Endothelial cell of umbilical vein (primary cell): ENCODE measurements around the gene GUCY1B1. TPM values are rescaled to one million over a fixed set of nuclear protein-coding genes. Genes with fewer than 3 reads are reported as not detected.

Experiments used
- BruUV-seq: library from RNA; stranded (reverse); fragments of 400-500 nt; replicated peaks from 2 replicates; lab custom pipeline; 2021; lab: Mats Ljungman, UMichigan
- CTCF ChIA-PET: fragments of 300-600, 350-600 bp; sonication (Branson Sonifier 250); formaldehyde crosslinking; loops from one replicate; lab custom pipeline; 2021; ENCODE audit warnings: antibody characterized with exemption, inconsistent platforms; lab: Charles Lee
- POLR2A ChIA-PET: fragments of 300-600, 350-600 bp; sonication (Branson Sonifier 250); formaldehyde crosslinking; loops from one replicate; lab custom pipeline; 2021; ENCODE audit warnings: antibody characterized with exemption, inconsistent platforms; lab: Charles Lee
- DNase-seq: peaks from one replicate; pipeline ENCODE4 v3.0.0-alpha.2; 2011; ENCODE audit warnings: low read depth, low spot score
- FAIRE-seq: peaks from 2 replicates; lab custom pipeline; 2011; peaks lifted over from hg19 to GRCh38; lab: Jason Lieb, UNC
- H2AFZ ChIP-seq: 2 replicates; pipeline ENCODE4 v1.6.0; 2012; ENCODE audit warnings: low read depth, low read length, control low read depth, inconsistent platforms
- H3K27ac ChIP-seq: 2 replicates; pipeline ENCODE4 v1.5.1; 2011; ENCODE audit warnings: low read depth, mild to moderate bottlenecking, control low read depth, low read length, moderate library complexity; ENCODE audit not compliant: insufficient read depth
- H3K27me3 ChIP-seq, 2 experiments: 2 replicates each; pipeline versions ENCODE4 v1.6.0 to v1.6.1; 2011; ENCODE audit warnings: low read length in 2 of 2, mixed read lengths in 1 of 2; ENCODE audit not compliant: control insufficient read depth in 2 of 2, insufficient read depth in 2 of 2
- H3K36me3 ChIP-seq, 2 experiments: 2 replicates in 1 of 2; 3 replicates in 1 of 2; pipeline ENCODE4 v1.5.1; 2011; ENCODE audit warnings: low read length in 2 of 2, mild to moderate bottlenecking in 1 of 2, moderate library complexity in 1 of 2; ENCODE audit not compliant: control insufficient read depth in 2 of 2, insufficient read depth in 2 of 2; ENCODE audit errors: extremely low read depth in 1 of 2
- H3K4me1 ChIP-seq: 3 replicates; pipeline ENCODE4 v1.5.1; 2011; ENCODE audit warnings: mild to moderate bottlenecking, low read length; ENCODE audit not compliant: control insufficient read depth, insufficient read depth; ENCODE audit errors: extremely low read depth
- H3K4me2 ChIP-seq: 2 replicates; pipeline ENCODE4 v1.6.1; 2011; ENCODE audit warnings: low read length, control low read depth, mixed read lengths; ENCODE audit not compliant: insufficient read depth
- H3K4me3 ChIP-seq, 3 experiments: fragments of 200-600 bp in 1 of 3; sonication (generic), shearing (Covaris generic) in 1 of 3; replicated peaks in 1 of 3; 2 replicates each; pipeline ENCODE4 v1.5.1; 2011 to 2016; ENCODE audit warnings: control low read depth in 3 of 3, low read length in 3 of 3, mild to moderate bottlenecking in 2 of 3, inconsistent platforms in 1 of 3, low read depth in 1 of 3, moderate library complexity in 1 of 3; ENCODE audit not compliant: insufficient read depth in 1 of 3
- H3K79me2 ChIP-seq: 2 replicates; pipeline ENCODE4 v1.6.0; 2012; ENCODE audit warnings: low read length, inconsistent platforms; ENCODE audit not compliant: control insufficient read depth, insufficient read depth
- H3K9ac ChIP-seq: replicated peaks from 2 replicates; pipeline ENCODE3; 2011; ENCODE audit warnings: low read length, control low read depth; ENCODE audit not compliant: insufficient read depth; ENCODE audit errors: extremely low read depth
- H3K9me1 ChIP-seq: replicated peaks from 3 replicates; pipeline ENCODE4 v1.6.0; 2011; ENCODE audit warnings: mild to moderate bottlenecking, low read length; ENCODE audit not compliant: control insufficient read depth, insufficient read depth; ENCODE audit errors: extremely low read depth
- H3K9me3 ChIP-seq: replicated peaks from 2 replicates; pipeline ENCODE4 v1.5.1; 2012; ENCODE audit warnings: low read length, inconsistent platforms; ENCODE audit not compliant: control insufficient read depth, insufficient read depth
- H4K20me1 ChIP-seq: replicated peaks from 2 replicates; pipeline ENCODE3; 2011; ENCODE audit warnings: mild to moderate bottlenecking, low read length; ENCODE audit not compliant: control insufficient read depth, insufficient read depth; ENCODE audit errors: extremely low read depth
- EZH2 ChIP-seq: IDR thresholded peaks from 2 replicates; pipeline ENCODE4 v1.6.1; 2012; ENCODE audit warnings: borderline replicate concordance, low read depth, mild to moderate bottlenecking, moderate library complexity, low read length, inconsistent platforms; ENCODE audit not compliant: severe bottlenecking
- FOS ChIP-seq: IDR thresholded peaks from 2 replicates; pipeline ENCODE4 v1.6.1; 2011; ENCODE audit warnings: mild to moderate bottlenecking, low read length, moderate library complexity, borderline replicate concordance; ENCODE audit not compliant: insufficient read depth
- GATA2 ChIP-seq: IDR thresholded peaks from 2 replicates; pipeline ENCODE4 v1.7.0; 2011; ENCODE audit warnings: low read depth, mild to moderate bottlenecking, moderate library complexity, mixed read lengths, low read length; ENCODE audit not compliant: insufficient read length, insufficient read depth
- JUN ChIP-seq: IDR thresholded peaks from 2 replicates; pipeline ENCODE4 v1.6.1; 2011; ENCODE audit warnings: borderline replicate concordance, low read depth; ENCODE audit not compliant: insufficient read length, insufficient read depth
- MYC ChIP-seq: IDR thresholded peaks from one replicate; pipeline ENCODE4 v1.6.1; 2011; ENCODE audit warnings: mild to moderate bottlenecking, low read depth, low read length
- POLR2A ChIP-seq: IDR thresholded peaks from 2 replicates; pipeline ENCODE4 v1.6.1; 2012; ENCODE audit warnings: low read depth, mild to moderate bottlenecking, control low read depth, low read length
- POLR2AphosphoS5 ChIP-seq: IDR thresholded peaks from 2 replicates; pipeline ENCODE4 v1.6.1; 2012; ENCODE audit warnings: low read depth, mild to moderate bottlenecking, control low read depth, low read length, moderate library complexity; ENCODE audit not compliant: insufficient read depth
- dilution Hi-C: fragments of 300-500 bp; cut with MboI; formaldehyde crosslinking; loops from one replicate; pipeline ENCODE4 v1.15.0; 2019; ENCODE audit warnings: low sequenced_read_pairs; ENCODE audit not compliant: extremely low pct_ligation_motif_present
- intact Hi-C: fragments of 100-400 bp; cut with micrococcal nuclease; formaldehyde crosslinking; loops from one replicate; pipeline ENCODE4 v1.10.0; 2022
- polyA plus RNA-seq, 4 experiments: library from polyadenylated mRNA; depleted of rRNA in 3 of 4; stranded (reverse) in 3 of 4; unstranded in 1 of 4; fragments of >200 nt; gene quantifications; 2 replicates each; pipeline versions ENCODE4 v1.2.1 to v1.2.3, GENCODE V29; 2011 to 2012; ENCODE audit warnings: missing spikeins in 1 of 4
- total RNA-seq: library from RNA; stranded (reverse); gene quantifications from 2 replicates; pipeline ENCODE4 v1.2.3, GENCODE V29; 2021
- TF ChIP-seq, protein P1 (sequence below): IDR thresholded peaks from 2 replicates; pipeline ENCODE4 v1.6.1; 2011; ENCODE audit not compliant: insufficient read depth, insufficient read length
- TF ChIP-seq, protein P2 (sequence below), 2 donors: IDR thresholded peaks; 1 replicate in 1 of 2; 2 replicates in 1 of 2; pipeline ENCODE4 v1.5.1; 2011; ENCODE audit warnings: low read length in 2 of 2, mild to moderate bottlenecking in 2 of 2, moderate library complexity in 2 of 2, control low read depth in 1 of 2, inconsistent platforms in 1 of 2, low read depth in 1 of 2; ENCODE audit not compliant: insufficient read depth in 1 of 2; ENCODE audit errors: extremely low read depth in 1 of 2

Gene GUCY1B1
- total and polyA plus RNA-seq, 2 donors (not counting 3 experiments of a cell fraction or from before 2014, with no cell fraction given), result 1.9 to 4.7 TPM

DNA sequence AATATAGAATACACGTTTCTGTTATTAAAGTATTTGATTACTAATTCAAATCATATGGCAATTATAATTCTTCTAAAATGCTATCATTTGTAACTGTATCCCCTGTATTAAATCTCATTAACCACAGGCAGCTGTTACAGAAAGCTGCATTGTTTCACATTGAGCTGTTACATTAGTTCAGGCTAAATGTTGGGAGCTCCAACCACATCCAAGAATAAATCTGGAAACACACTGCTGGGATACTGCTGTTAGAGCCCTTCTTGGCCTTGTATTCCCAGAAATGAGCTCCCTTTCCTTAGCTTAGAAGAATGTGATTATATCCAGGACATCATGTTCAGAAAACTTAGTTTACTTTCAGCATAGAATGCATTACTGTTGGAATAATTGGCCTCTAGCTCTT is 48.2 kb downstream of the GUCY1B1 start:
- CTCF ChIA-PET, result interaction anchor here (1.1 to 3.1 kb wide), 4 partner anchors 9 to 146 kb away, joined by 3 to 17 read pairs (median 4); partner anchors contain the start of gene CTSO
- intact Hi-C loops, result loop anchor here (5.0 kb wide), 1 partner anchor 1320 kb away; no protein-coding TSS in a partner anchor
- Histone ChIP-seq H3K9me3 (no peaks in the 10 kb centered on the region), H3K9me1 (no peaks in the 10 kb centered on the region), H3K27ac (no peak overlapping the region), H2AFZ (no peak overlapping the region), H3K27me3 (no peaks in the 10 kb centered on the region), H3K4me1 (peaks cover 10% of the 10 kb centered on the region), H4K20me1 (no peaks in the 10 kb centered on the region), H3K36me3 (no peaks in the 10 kb centered on the region), H3K79me2 (no peaks in the 10 kb centered on the region), H3K9ac (no peak overlapping the region), H3K4me3 (no peak overlapping the region), H3K4me2 (no peak overlapping the region)
- BruUV-seq, result no TSS peak
- TF ChIP-seq FOS, result no peak
- TF ChIP-seq EZH2, result no peak
- TF ChIP-seq JUN, result no peak
- TF ChIP-seq MYC, result no peak
- no peak for TF ChIP-seq GATA2
- TF ChIP-seq POLR2AphosphoS5, result no peak
- TF ChIP-seq, protein P1, sequence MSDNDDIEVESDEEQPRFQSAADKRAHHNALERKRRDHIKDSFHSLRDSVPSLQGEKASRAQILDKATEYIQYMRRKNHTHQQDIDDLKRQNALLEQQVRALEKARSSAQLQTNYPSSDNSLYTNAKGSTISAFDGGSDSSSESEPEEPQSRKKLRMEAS, result no peak
- TF ChIP-seq POLR2A, result no peak
- TF ChIP-seq, protein P2, sequence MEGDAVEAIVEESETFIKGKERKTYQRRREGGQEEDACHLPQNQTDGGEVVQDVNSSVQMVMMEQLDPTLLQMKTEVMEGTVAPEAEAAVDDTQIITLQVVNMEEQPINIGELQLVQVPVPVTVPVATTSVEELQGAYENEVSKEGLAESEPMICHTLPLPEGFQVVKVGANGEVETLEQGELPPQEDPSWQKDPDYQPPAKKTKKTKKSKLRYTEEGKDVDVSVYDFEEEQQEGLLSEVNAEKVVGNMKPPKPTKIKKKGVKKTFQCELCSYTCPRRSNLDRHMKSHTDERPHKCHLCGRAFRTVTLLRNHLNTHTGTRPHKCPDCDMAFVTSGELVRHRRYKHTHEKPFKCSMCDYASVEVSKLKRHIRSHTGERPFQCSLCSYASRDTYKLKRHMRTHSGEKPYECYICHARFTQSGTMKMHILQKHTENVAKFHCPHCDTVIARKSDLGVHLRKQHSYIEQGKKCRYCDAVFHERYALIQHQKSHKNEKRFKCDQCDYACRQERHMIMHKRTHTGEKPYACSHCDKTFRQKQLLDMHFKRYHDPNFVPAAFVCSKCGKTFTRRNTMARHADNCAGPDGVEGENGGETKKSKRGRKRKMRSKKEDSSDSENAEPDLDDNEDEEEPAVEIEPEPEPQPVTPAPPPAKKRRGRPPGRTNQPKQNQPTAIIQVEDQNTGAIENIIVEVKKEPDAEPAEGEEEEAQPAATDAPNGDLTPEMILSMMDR (IDR thresholded peaks at IDR 0.05; ENCODE audit: extremely low read depth in 1 of 2, insufficient read depth in 1 of 2, low read depth in 1 of 2, low read length in 2 of 2), result no peak
- POLR2A ChIA-PET, result no interaction called here
- FAIRE-seq (no peak), DNase-seq (no peak)
- dilution Hi-C loops, result no loop called here
